SK-N-DZ (cell line): ENCODE data around the gene TENT5A.

ENCODE experiments used
- DNase-seq: peaks from one replicate; pipeline ENCODE4 v3.0.0-alpha.2; 2015; ENCODE audit warnings: low spot score
- small RNA-seq, 2 experiments: library from RNA; depleted of rRNA; stranded (forward); fragments of <200 nt; gene quantifications; one replicate each; pipeline ENCODE3, GENCODE V24; 2014

The TENT5A gene

GRCh38 chr6:81713205-81713604 lies 39.3 kb downstream of the TENT5A start:
- no peak for DNase-seq

- peak; percentile 4 for DNase-seq
Measured at GRCh38 chr6:81708113-81708699, 44.3 kb downstream of the TENT5A start.

GRCh38 chr6:81704700-81705099 lies 47.8 kb downstream of the TENT5A start:
- DNase-seq = no peak

- no peak for DNase-seq
Measured at GRCh38 chr6:81700414-81700813, 52.1 kb downstream of the TENT5A start.

- no peak for DNase-seq
Measured at GRCh38 chr6:81697559-81697958, 54.9 kb downstream of the TENT5A start.

GRCh38 chr6:81696524-81696923 lies 56.0 kb downstream of the TENT5A start:
- DNase-seq = no peak

Small RNA genes lying within 50 kb of the gene (small RNA-seq; reads per million reads assigned to genes)
- gene AL078599.1 (0 reads per million in 2 experiments), gene RF00156 (0.03 to 0.04 reads per million in 2 experiments)
